ENCODE results near the gene WWP2.

The WWP2 gene

DNA sequence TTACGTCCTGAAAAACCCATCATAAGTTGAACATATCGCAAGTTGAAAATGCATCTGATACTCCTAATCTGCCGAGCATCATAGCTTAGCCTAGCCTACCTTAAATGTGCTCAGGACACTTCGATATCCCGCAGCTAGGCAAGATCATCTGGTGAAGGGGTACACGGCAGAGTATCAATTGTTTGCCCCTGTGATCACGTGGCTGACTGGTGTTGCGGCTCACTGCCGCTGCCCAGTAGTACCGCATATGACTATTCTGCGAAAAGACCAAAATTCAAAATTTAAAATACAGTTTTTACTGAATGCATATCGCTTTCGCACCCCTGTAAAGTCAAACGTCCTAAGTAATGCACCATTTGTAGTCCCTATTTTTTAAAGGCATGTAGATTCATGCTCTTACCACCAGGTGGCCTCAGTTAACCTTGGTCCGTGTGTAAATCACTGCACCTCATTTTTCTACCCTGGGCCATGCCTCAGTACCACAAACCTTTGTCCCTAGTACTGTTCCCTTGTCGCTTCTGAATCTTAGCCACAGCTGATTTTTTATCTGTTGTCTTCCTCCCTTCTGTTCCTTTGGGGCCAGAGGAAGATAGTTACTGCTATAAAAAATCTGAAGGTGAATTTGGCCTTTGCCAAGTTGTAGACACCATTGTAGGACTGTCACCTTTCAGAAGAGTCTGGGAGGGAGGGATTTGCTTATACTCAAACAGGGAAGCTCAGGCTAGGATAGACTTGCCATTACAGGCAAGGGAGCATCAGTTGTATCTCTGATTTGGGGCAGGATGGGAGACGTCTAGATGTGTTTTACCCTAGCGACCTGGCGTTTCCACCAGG lies 34.4 kb downstream of the WWP2 start:
- TF ChIP-seq POLR2AphosphoS5 (IDR thresholded peaks at IDR 0.05; ENCODE audit: low read depth, low read length) (no peak), TAF1 (IDR thresholded peaks at IDR 0.05; ENCODE audit: borderline replicate concordance, insufficient read depth, low read length) (no peak), FOXP2 (optimal IDR thresholded peaks at IDR 0.05; ENCODE audit: borderline replicate concordance, extremely low read depth, extremely low read length, insufficient read depth) (no peak), SIN3A (IDR thresholded peaks at IDR 0.05; ENCODE audit: borderline replicate concordance, insufficient read depth, low read length) (no peak), REST (IDR thresholded peaks at IDR 0.05; ENCODE audit: insufficient read depth in 1 of 2, low read depth in 2 of 2, low read length in 2 of 2) (no peak)

DNA sequence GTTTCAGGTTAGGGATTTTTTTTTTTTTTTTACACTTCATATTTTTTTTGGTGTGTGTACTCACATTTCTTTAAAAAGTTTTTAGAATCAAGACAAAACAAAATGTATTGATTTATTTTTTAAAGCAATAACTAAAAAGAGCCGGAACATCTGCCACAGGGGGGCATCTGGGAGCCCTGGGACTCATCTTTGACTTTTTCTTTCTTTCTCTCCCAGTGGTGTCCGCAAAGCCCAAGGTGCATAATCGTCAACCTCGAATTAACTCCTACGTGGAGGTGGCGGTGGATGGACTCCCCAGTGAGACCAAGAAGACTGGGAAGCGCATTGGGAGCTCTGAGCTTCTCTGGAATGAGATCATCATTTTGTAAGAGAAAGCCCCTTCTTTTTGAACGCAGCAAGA lies 36.3 kb downstream of the WWP2 start:
- no peak for TF ChIP-seq POLR2AphosphoS5 (IDR thresholded peaks at IDR 0.05; ENCODE audit: low read depth, low read length)
- no peak for TF ChIP-seq FOXP2 (optimal IDR thresholded peaks at IDR 0.05; ENCODE audit: borderline replicate concordance, extremely low read depth, extremely low read length, insufficient read depth)
- TF ChIP-seq SIN3A (IDR thresholded peaks at IDR 0.05; ENCODE audit: borderline replicate concordance, insufficient read depth, low read length) = no peak
- TF ChIP-seq REST (IDR thresholded peaks at IDR 0.05; ENCODE audit: insufficient read depth in 1 of 2, low read depth in 2 of 2, low read length in 2 of 2) = no peak
- no peak for TF ChIP-seq TAF1 (IDR thresholded peaks at IDR 0.05; ENCODE audit: borderline replicate concordance, insufficient read depth, low read length)

GRCh38 chr16:69799611-69800031 lies 37.5 kb downstream of the WWP2 start:
- TF ChIP-seq FOXP2 (optimal IDR thresholded peaks at IDR 0.05; ENCODE audit: borderline replicate concordance, extremely low read depth, extremely low read length, insufficient read depth) = no peak
- TF ChIP-seq POLR2AphosphoS5 (IDR thresholded peaks at IDR 0.05; ENCODE audit: low read depth, low read length) = no peak
- TF ChIP-seq REST (IDR thresholded peaks at IDR 0.05; ENCODE audit: insufficient read depth in 1 of 2, low read depth in 2 of 2, low read length in 2 of 2) = no peak
- no peak for TF ChIP-seq TAF1 (IDR thresholded peaks at IDR 0.05; ENCODE audit: borderline replicate concordance, insufficient read depth, low read length)
- no peak for TF ChIP-seq SIN3A (IDR thresholded peaks at IDR 0.05; ENCODE audit: borderline replicate concordance, insufficient read depth, low read length)

DNA sequence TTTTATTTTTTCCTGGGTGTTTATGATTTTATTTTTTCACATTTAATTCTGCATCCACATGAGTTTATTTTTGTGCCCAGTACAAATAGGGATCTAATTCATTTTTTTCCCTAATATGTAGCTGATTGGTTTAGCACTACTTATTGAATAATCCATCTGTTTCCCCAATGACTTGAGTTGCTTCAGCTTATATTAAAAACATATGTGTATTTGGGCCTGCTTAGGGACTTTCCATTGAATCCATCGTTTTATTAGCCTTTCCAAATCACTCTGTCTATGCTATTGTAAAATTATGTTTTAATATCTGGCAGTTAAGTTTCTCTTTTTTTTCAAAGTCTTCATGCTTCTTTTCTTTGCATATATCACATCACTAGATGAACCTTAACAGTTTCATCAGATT lies 42.2 kb downstream of the WWP2 start:
- TF ChIP-seq FOXP2 (optimal IDR thresholded peaks at IDR 0.05; ENCODE audit: borderline replicate concordance, extremely low read depth, extremely low read length, insufficient read depth) = no peak
- no peak for TF ChIP-seq TAF1 (IDR thresholded peaks at IDR 0.05; ENCODE audit: borderline replicate concordance, insufficient read depth, low read length)
- no peak for TF ChIP-seq SIN3A (IDR thresholded peaks at IDR 0.05; ENCODE audit: borderline replicate concordance, insufficient read depth, low read length)
- no peak for TF ChIP-seq POLR2AphosphoS5 (IDR thresholded peaks at IDR 0.05; ENCODE audit: low read depth, low read length)
- no peak for TF ChIP-seq REST (IDR thresholded peaks at IDR 0.05; ENCODE audit: insufficient read depth in 1 of 2, low read depth in 2 of 2, low read length in 2 of 2)

All from PFSK-1 (cell line).